Mesenchymal stem cell (in vitro differentiated cells and primary cell): ENCODE measurements around the gene DYNLL2.

Experiments used
- DNase-seq: peaks from one replicate; pipeline ENCODE4 v3.0.0-alpha.2; 2013
- H2AFZ ChIP-seq: one replicate; pipeline ENCODE4 v1.6.1; 2013; ENCODE audit warnings: low read depth, mild to moderate bottlenecking, control low read depth, inconsistent platforms, low read length, moderate library complexity
- H2AK5ac ChIP-seq: 2 replicates; pipeline ENCODE4 v1.6.1; 2013; ENCODE audit warnings: low read length, moderate library complexity, mild to moderate bottlenecking, inconsistent platforms; ENCODE audit not compliant: severe bottlenecking
- H2BK120ac ChIP-seq: one replicate; pipeline ENCODE4 v1.6.1; 2013; ENCODE audit warnings: low read depth, mild to moderate bottlenecking, inconsistent platforms, low read length, moderate library complexity
- H2BK12ac ChIP-seq, 2 experiments: one replicate each; pipeline ENCODE4 v1.6.1; 2013; ENCODE audit warnings: inconsistent platforms in 2 of 2, low read length in 2 of 2, mild to moderate bottlenecking in 2 of 2, moderate library complexity in 2 of 2, control low read depth in 1 of 2
- H2BK15ac ChIP-seq: one replicate; pipeline ENCODE4 v1.6.1; 2013; ENCODE audit warnings: mild to moderate bottlenecking, low read depth, inconsistent platforms; ENCODE audit not compliant: poor library complexity, severe bottlenecking
- H2BK5ac ChIP-seq: 2 replicates; pipeline ENCODE4 v1.6.1; 2013; ENCODE audit warnings: low read depth, mild to moderate bottlenecking, low read length, control low read depth, inconsistent platforms; ENCODE audit not compliant: poor library complexity, severe bottlenecking
- H3K14ac ChIP-seq, 2 experiments: one replicate each; pipeline ENCODE4 v1.6.1; 2013; ENCODE audit warnings: inconsistent platforms in 2 of 2, low read length in 2 of 2, control low read depth in 1 of 2, mild to moderate bottlenecking in 1 of 2, moderate library complexity in 1 of 2
- H3K18ac ChIP-seq, 2 experiments: one replicate each; pipeline ENCODE4 v1.6.1; 2013; ENCODE audit warnings: inconsistent platforms in 2 of 2, low read length in 2 of 2, control low read depth in 1 of 2, low read depth in 1 of 2, mild to moderate bottlenecking in 1 of 2
- H3K23ac ChIP-seq, 2 experiments: one replicate each; pipeline ENCODE4 v1.6.1; 2013; ENCODE audit warnings: inconsistent platforms in 2 of 2, low read length in 2 of 2, mild to moderate bottlenecking in 2 of 2, moderate library complexity in 2 of 2, control low read depth in 1 of 2
- H3K27ac ChIP-seq: 2 replicates; pipeline ENCODE4 v1.5.1; 2013; ENCODE audit warnings: mild to moderate bottlenecking, moderate library complexity, low read length, control low read depth, inconsistent platforms; ENCODE audit not compliant: poor library complexity, severe bottlenecking
- H3K27me3 ChIP-seq, 2 experiments: 2 replicates each; pipeline versions ENCODE4 v1.6.1 to v1.7.0; 2013; ENCODE audit warnings: low read length in 2 of 2, mild to moderate bottlenecking in 2 of 2, moderate library complexity in 2 of 2, control low read depth in 1 of 2, inconsistent platforms in 1 of 2; ENCODE audit not compliant: control insufficient read depth in 1 of 2, insufficient read depth in 1 of 2
- H3K36me3 ChIP-seq, 2 experiments: 2 replicates each; pipeline versions ENCODE4 v1.6.1 to v1.7.0; 2013; ENCODE audit warnings: low read length in 2 of 2, control low read depth in 1 of 2, inconsistent platforms in 1 of 2, low read depth in 1 of 2, mild to moderate bottlenecking in 1 of 2; ENCODE audit not compliant: insufficient read depth in 2 of 2, control insufficient read depth in 1 of 2
- H3K4ac ChIP-seq, 2 experiments: one replicate each; pipeline ENCODE4 v1.6.1; 2013; ENCODE audit warnings: inconsistent platforms in 2 of 2, low read length in 2 of 2, mild to moderate bottlenecking in 2 of 2, moderate library complexity in 2 of 2, control low read depth in 1 of 2, low read depth in 1 of 2
- H3K4me1 ChIP-seq: 2 replicates; pipeline ENCODE4 v1.6.1; 2013; ENCODE audit warnings: low read depth, low read length, control low read depth; ENCODE audit not compliant: control insufficient read depth, insufficient read depth
- H3K4me2 ChIP-seq: 2 replicates; pipeline ENCODE4 v1.6.1; 2013; ENCODE audit warnings: low read length, mild to moderate bottlenecking, inconsistent platforms; ENCODE audit not compliant: poor library complexity, severe bottlenecking
- H3K4me3 ChIP-seq, 2 experiments: 2 replicates each; pipeline versions ENCODE4 v1.5.1 to v1.7.0; 2013; ENCODE audit warnings: low read length in 2 of 2, mild to moderate bottlenecking in 2 of 2, control low read depth in 1 of 2, low read depth in 1 of 2; ENCODE audit not compliant: insufficient read depth in 1 of 2
- H3K79me1 ChIP-seq: replicated peaks from 2 replicates; pipeline ENCODE4 v1.6.1; 2013; ENCODE audit warnings: mild to moderate bottlenecking, control low read depth, low read length, inconsistent platforms; ENCODE audit not compliant: poor library complexity, severe bottlenecking
- H3K9ac ChIP-seq: 2 replicates; pipeline ENCODE4 v1.7.0; 2013; ENCODE audit warnings: mild to moderate bottlenecking, low read length, moderate library complexity
- H3K9me3 ChIP-seq: 2 replicates; pipeline ENCODE4 v1.7.0; 2013; ENCODE audit warnings: mild to moderate bottlenecking, low read length; ENCODE audit not compliant: control insufficient read depth
- H4K8ac ChIP-seq: one replicate; pipeline ENCODE4 v1.6.1; 2013; ENCODE audit warnings: inconsistent platforms, mild to moderate bottlenecking, low read length, moderate library complexity
- H4K91ac ChIP-seq: one replicate; pipeline ENCODE4 v1.6.1; 2013; ENCODE audit warnings: mild to moderate bottlenecking, low read length, inconsistent platforms
- WGBS: methylation state at CpG from one replicate; pipeline ENCODE4 v1.1.7; 2013; ENCODE audit warnings: mixed read lengths; 5-methylcytosine and 5-hydroxymethylcytosine counted together

The DYNLL2 gene

GRCh38 chr17:58107306-58107705 lies 24.1 kb downstream of the DYNLL2 start:
- Histone ChIP-seq H3K27me3 (peaks cover 0 to 6% of the 10 kb centered on the region in 2 experiments), H2BK120ac (no peak overlapping the region), H4K91ac (no peak overlapping the region), H2BK12ac (no peak overlapping the region), H2AFZ (no peak overlapping the region), H3K36me3 (no peaks in the 10 kb centered on the region), H3K14ac (no peak overlapping the region), H2BK15ac (no peak overlapping the region), H3K9me3 (no peaks in the 10 kb centered on the region), H3K4me2 (no peak overlapping the region), H3K9ac (no peak overlapping the region), H4K8ac (no peak overlapping the region), H2BK5ac (no peak overlapping the region), H3K27ac (no peak overlapping the region), H3K79me1 (no peaks in the 10 kb centered on the region), H3K23ac (no peak overlapping the region), H3K4ac (no peak overlapping the region), H3K4me3 (no peak overlapping the region), H3K4me1 (no peaks in the 10 kb centered on the region), H3K18ac (no peak overlapping the region), H2AK5ac (no peak overlapping the region)
- WGBS = 33% methylated on average over 1 of the region's 1 CpG
- DNase-seq = no peak

GRCh38 chr17:58109197-58109596 lies 26.0 kb downstream of the DYNLL2 start:
- H3K9me3 ChIP-seq = no peaks in the 10 kb centered on the region
- no peaks in the 10 kb centered on the region for H3K79me1 ChIP-seq
- no peak overlapping the region for H4K91ac ChIP-seq
- no peak overlapping the region for H2AK5ac ChIP-seq
- no peak overlapping the region for H3K27ac ChIP-seq
- no peak overlapping the region for H3K4me3 ChIP-seq
- no peak overlapping the region for H3K23ac ChIP-seq
- H2AFZ ChIP-seq = no peak overlapping the region
- no peak overlapping the region for H3K14ac ChIP-seq
- no peak overlapping the region for H2BK15ac ChIP-seq
- no peak for DNase-seq
- no peak overlapping the region for H2BK5ac ChIP-seq
- H3K18ac ChIP-seq = no peak overlapping the region
- H2BK120ac ChIP-seq = no peak overlapping the region
- no peak overlapping the region for H3K4me2 ChIP-seq
- WGBS = no CpG with 5 or more reads among the region's 1 CpG
- H3K4ac ChIP-seq = no peak overlapping the region
- H3K27me3 ChIP-seq = peaks cover 5 to 10% of the 10 kb centered on the region in 2 experiments
- H2BK12ac ChIP-seq = no peak overlapping the region
- no peak overlapping the region for H4K8ac ChIP-seq
- no peak overlapping the region for H3K9ac ChIP-seq
- no peaks in the 10 kb centered on the region for H3K4me1 ChIP-seq
- H3K36me3 ChIP-seq = no peaks in the 10 kb centered on the region

DNA sequence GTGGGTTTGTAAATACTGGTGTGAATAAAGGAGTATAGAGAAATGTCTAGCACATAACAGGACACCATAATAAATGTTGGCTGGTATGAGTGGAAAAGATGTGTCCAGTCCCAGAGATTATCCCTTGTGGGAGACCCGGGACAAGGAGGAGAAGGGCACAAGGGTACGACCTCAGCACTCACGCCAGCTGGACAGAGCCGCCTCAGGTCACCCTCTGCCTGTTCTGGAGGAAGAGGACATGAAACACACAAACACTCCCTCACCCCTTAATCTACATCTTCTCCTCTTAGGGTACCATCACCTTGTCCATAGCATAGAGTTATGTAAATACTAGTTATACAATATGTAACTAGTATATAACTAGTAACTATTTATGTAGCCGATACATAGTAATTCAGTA lies 26.8 kb downstream of the DYNLL2 start:
- H3K36me3 ChIP-seq = no peaks in the 10 kb centered on the region
- no peak overlapping the region for H2BK15ac ChIP-seq
- H2BK120ac ChIP-seq = no peak overlapping the region
- peaks cover 13 to 18% of the 10 kb centered on the region in 2 experiments for H3K27me3 ChIP-seq
- H4K91ac ChIP-seq = no peak overlapping the region
- H2AFZ ChIP-seq = no peak overlapping the region
- no peaks in the 10 kb centered on the region for H3K79me1 ChIP-seq
- no peak overlapping the region for H3K4me2 ChIP-seq
- H3K27ac ChIP-seq = no peak overlapping the region
- H3K18ac ChIP-seq = no peak overlapping the region
- H3K14ac ChIP-seq = no peak overlapping the region
- no peak overlapping the region for H2BK5ac ChIP-seq
- no peaks in the 10 kb centered on the region for H3K4me1 ChIP-seq
- H3K9me3 ChIP-seq = no peaks in the 10 kb centered on the region
- no peak overlapping the region for H3K4me3 ChIP-seq
- H4K8ac ChIP-seq = no peak overlapping the region
- H3K4ac ChIP-seq = no peak overlapping the region
- H3K9ac ChIP-seq = no peak overlapping the region
- H3K23ac ChIP-seq = no peak overlapping the region
- 71% methylated on average over 1 of the region's 5 CpGs for WGBS
- no peak for DNase-seq
- no peak overlapping the region for H2AK5ac ChIP-seq
- no peak overlapping the region for H2BK12ac ChIP-seq

DNA sequence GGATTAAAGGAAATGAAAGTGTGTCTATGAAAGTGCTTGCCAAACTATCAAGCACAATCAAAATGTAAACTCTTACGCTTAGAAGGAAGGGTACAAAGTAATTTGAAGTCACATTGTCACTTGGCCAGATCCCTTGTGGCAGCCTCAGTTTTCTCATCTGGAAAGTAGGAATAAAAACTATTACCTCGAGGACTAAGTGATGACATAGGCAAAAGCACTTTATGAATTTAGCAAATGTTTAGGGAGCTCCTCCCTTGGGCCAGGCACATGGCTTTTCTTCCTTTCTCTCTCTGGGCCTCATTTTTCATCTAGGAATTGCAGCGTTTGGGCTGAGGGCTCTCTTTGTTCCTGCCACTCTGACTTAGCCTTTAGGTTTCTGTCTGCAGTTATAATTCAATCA lies 28.5 kb downstream of the DYNLL2 start:
- H3K4me2 ChIP-seq = no peak overlapping the region
- no peaks in the 10 kb centered on the region for H3K4me1 ChIP-seq
- H2BK120ac ChIP-seq = no peak overlapping the region
- 87% methylated on average over 3 of the region's 3 CpGs for WGBS
- DNase-seq = no peak
- H3K14ac ChIP-seq = no peak overlapping the region
- no peak overlapping the region for H2BK15ac ChIP-seq
- H2AFZ ChIP-seq = no peak overlapping the region
- no peak overlapping the region for H2AK5ac ChIP-seq
- no peak overlapping the region for H3K9ac ChIP-seq
- H4K91ac ChIP-seq = no peak overlapping the region
- no peaks in the 10 kb centered on the region for H3K36me3 ChIP-seq
- H3K18ac ChIP-seq = no peak overlapping the region
- no peaks in the 10 kb centered on the region for H3K9me3 ChIP-seq
- H3K4ac ChIP-seq = no peak overlapping the region
- peaks cover 30 to 33% of the 10 kb centered on the region in 2 experiments for H3K27me3 ChIP-seq
- no peak overlapping the region for H3K27ac ChIP-seq
- no peak overlapping the region for H4K8ac ChIP-seq
- no peak overlapping the region for H2BK12ac ChIP-seq
- no peak overlapping the region for H3K4me3 ChIP-seq
- H3K79me1 ChIP-seq = no peaks in the 10 kb centered on the region
- H2BK5ac ChIP-seq = no peak overlapping the region
- H3K23ac ChIP-seq = no peak overlapping the region
